ENCODE results near the gene SLC35F3.
"Not testable (repeated sequence)": the region's sequence is repeated elsewhere in the genome, so short reads cannot be mapped to it uniquely, and the experiment has no call there.

The SLC35F3 gene

GRCh38 chr1:234246638-234247116, 342.2 kb downstream of the SLC35F3 start:
- H3K4me3 ChIP-seq (ENCODE audit: low read depth, low read length), result no peak overlapping the region
- POLR2A ChIA-PET, result no interaction called here
- DNase-seq (ENCODE audit: low read depth, low spot score), result no peak
- CTCF ChIA-PET, result no interaction called here
- no peak for TF ChIP-seq CTCF (IDR thresholded peaks at IDR 0.05; ENCODE audit: insufficient read depth, low read length, missing control alignments)

- H3K4me3 ChIP-seq (ENCODE audit: low read depth, low read length); DNase-seq (ENCODE audit: low read depth, low spot score); POLR2A ChIA-PET; CTCF ChIA-PET: not testable (repeated sequence)
Measured at GRCh38 chr1:234247746-234248145, 343.3 kb downstream of the SLC35F3 start.

DNA sequence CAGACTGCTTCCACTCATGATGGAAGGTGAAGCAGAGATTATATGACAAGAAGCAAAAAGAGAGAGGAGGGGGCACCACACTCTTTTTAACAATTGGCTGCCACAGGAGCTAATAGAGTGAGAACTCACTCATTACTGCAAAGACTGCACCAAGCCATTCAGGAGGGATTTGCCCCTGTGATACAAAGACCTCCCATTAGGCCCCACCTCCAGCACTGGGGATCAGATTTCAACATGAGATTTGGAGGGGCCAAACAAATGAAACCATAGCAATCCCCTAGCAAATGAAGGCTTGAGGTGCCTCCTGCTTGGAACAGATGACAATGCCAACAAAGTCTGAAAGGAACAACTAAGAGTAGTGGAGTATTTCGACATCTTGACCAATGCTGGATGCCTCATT, 346.3 kb downstream of the SLC35F3 start:
- ChIA-PET POLR2A (no interaction called here), CTCF (no interaction called here)
- no peak for TF ChIP-seq CTCF (IDR thresholded peaks at IDR 0.05; ENCODE audit: insufficient read depth, low read length, missing control alignments)
- DNase-seq (ENCODE audit: low read depth, low spot score), result no peak
- no peak overlapping the region for H3K4me3 ChIP-seq (ENCODE audit: low read depth, low read length)

GRCh38 chr1:234253732-234254131, 349.3 kb downstream of the SLC35F3 start:
- no peak overlapping the region for H3K4me3 ChIP-seq (ENCODE audit: low read depth, low read length)
- no peak for TF ChIP-seq CTCF (IDR thresholded peaks at IDR 0.05; ENCODE audit: insufficient read depth, low read length, missing control alignments)
- ChIA-PET CTCF (no interaction called here), POLR2A (no interaction called here)
- DNase-seq (ENCODE audit: low read depth, low spot score), result no peak

DNA sequence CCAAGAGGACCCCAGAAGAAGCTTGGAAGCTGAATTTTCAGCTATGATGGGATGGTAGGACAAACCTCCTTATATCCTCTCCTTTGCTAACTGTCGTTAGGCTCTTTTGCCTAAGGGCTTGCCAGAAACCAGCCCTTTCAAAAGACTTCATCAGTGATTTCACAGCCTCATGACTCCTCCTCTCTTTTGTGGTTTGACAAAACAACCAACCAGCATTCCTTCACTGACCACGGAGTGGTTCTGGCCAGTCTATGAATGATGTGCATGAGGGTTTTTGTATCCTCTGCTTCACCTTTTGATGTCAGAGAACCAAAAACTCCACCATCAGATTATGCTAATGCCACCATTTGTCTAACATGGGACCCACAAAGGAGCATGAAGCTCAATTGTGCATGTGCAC, 351.9 kb downstream of the SLC35F3 start:
- CTCF ChIA-PET, result no interaction called here
- POLR2A ChIA-PET, result no interaction called here
- DNase-seq (ENCODE audit: low read depth, low spot score), result no peak
- H3K4me3 ChIP-seq (ENCODE audit: low read depth, low read length), result no peak overlapping the region
- no peak for TF ChIP-seq CTCF (IDR thresholded peaks at IDR 0.05; ENCODE audit: insufficient read depth, low read length, missing control alignments)

- H3K4me3 ChIP-seq (ENCODE audit: low read depth, low read length), result no peak overlapping the region
- ChIA-PET POLR2A (no interaction called here), CTCF (no interaction called here)
- TF ChIP-seq CTCF (IDR thresholded peaks at IDR 0.05; ENCODE audit: insufficient read depth, low read length, missing control alignments), result no peak
- no peak for DNase-seq (ENCODE audit: low read depth, low spot score)
Measured at GRCh38 chr1:234258071-234258470, 353.6 kb downstream of the SLC35F3 start.

GRCh38 chr1:234260578-234260977, 356.1 kb downstream of the SLC35F3 start:
- ChIA-PET CTCF (no interaction called here), POLR2A (no interaction called here)
- no peak for DNase-seq (ENCODE audit: low read depth, low spot score)
- no peak overlapping the region for H3K4me3 ChIP-seq (ENCODE audit: low read depth, low read length)
- TF ChIP-seq CTCF (IDR thresholded peaks at IDR 0.05; ENCODE audit: insufficient read depth, low read length, missing control alignments), result no peak
